Renal cortical epithelial cell (primary cell): ENCODE measurements around the gene DST. TPM values are rescaled to one million over a fixed set of nuclear protein-coding genes. Genes with fewer than 3 reads are reported as not detected.

ENCODE experiments used
- DNase-seq: peaks from one replicate; pipeline ENCODE4 v3.0.0-alpha.2; 2011; ENCODE audit warnings: low read depth
- total RNA-seq: library from RNA; depleted of rRNA; stranded (reverse); fragments of >200 nt; gene quantifications from 2 replicates; pipeline ENCODE4 v1.2.3, GENCODE V29; 2014

Gene DST
- total RNA-seq = 114 and 419 TPM in 2 replicates

DNA sequence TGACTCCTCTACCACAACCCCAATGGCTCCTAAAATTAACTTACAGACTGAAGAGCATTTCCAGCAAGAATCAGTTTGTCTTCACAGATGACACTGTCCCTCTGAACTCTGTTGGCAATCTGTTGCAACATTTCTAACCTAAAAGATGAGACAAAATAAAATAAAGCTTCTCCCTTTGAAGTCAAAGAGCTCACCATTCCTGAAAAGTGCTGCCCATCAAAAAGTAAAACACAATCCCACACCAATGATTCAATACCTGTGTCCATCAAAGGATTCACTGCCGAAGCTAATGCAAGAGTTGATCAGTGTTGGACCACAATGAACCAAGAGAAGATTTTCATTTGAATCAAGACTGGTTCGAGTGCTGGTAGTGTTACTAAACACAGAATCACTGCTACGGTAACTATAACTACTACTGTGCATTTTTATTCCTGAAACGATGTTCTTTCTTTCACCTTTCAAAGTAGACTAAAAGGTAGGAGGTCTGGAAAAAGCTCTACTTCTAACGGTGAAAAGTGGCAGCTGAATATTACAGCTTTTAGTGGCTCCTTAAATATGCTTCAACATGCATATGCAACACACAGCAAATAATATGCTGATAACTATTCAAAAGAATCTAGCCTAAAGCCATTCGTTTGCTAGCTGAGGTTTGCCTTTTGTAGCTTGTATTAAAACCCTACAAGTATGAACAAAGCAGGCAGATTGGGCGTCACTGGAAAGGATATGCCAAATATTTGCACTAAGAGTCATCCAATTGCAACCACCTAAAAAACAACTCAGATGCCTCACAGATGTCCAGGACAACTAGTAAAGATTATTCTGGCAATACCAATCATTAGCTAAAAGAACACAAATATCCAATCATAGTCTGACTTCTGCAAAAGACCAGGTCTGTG is at the start of gene DST:
Gene DST (minus strand): TSS at position 524 of the 896 bp plus-strand sequence.
- DNase-seq = peak; percentile 78

DNA sequence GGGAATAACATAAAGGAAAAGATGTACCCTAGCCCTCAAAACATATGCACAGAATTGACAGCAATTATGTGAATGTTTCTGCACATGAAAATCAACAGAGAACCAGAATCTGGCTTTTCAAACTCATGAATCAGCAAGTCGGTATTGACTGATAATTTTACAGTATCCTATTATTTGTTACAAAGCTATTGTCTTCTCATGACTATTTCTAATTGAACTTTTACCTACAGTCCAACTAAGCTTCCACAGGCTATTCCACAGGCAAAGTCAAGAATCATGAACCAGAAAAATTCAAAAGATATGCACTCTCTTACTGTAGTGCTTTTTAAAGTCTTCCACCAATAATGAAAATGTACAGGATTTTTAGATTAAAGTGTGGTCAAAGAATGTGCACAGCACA is 49.1 kb upstream of the DST start:
- no peak for DNase-seq

DNA sequence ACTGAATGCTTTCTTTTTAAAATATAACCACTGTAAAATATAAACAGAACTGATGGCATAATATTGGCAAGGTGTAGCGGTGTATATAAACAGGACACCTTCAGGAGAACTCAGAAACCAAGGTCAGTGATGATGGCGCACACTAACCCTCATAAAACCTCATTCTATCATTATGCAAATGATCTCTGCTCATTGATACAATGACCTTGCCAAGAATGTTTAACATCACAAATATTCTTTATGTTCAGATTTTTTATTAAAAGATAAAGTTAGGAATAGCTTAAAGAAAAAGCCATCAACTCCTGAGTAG is 48.6 kb upstream of the DST start:
- no peak for DNase-seq

DNA sequence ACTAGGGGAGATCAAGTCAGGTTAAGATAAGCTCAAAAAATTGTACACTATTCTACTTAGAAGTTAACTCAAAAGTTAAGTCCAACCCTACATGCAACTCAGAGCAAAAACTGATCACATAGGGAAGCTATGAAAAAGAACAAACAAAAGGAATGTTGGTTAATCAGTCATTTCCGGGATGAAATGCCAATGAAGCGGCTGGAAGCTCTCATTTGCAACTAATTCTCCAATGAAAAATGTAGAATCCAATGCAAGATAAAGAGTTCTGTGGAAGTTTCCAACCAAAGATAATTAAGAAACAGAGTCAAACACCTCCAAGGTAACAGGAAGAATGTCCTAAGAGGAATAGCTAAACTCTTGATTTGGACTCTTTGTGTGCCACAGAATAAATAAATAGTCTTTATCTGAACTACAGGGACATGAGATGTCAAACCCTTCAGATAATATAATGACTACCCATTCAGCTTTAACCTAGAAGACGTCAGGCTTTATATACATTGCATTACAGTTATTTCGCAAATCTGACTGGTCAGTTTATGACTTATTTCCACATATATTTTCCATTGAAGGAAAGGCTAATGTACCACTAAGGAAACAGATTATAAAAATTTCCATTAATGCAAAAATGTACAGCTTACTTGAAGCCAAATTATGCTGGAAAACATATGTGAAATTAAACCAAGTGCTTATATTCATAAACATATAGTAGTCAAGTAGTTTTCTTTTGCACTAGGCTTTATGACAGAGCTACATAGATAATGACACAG is 48.0 kb upstream of the DST start:
- peak; percentile 81 for DNase-seq

DNA sequence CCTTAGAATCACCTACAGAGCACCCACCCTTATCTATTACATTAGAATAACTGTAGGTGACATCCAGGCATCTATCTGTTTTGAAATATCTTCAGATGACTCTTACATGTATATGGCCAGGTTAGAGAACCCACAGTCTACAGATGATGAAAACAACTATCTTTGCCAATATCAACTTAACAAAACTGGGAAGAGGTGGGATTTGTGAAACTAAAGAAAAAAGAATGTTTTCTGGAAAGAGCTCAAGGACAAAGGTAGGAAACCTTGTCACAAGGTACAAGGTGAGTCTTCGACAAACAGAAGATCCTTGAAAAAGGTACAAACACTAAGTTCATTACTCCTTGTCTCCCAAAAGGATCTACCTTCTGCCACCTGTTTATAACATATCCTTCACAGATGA is 47.0 kb upstream of the DST start:
- DNase-seq = no peak

DNA sequence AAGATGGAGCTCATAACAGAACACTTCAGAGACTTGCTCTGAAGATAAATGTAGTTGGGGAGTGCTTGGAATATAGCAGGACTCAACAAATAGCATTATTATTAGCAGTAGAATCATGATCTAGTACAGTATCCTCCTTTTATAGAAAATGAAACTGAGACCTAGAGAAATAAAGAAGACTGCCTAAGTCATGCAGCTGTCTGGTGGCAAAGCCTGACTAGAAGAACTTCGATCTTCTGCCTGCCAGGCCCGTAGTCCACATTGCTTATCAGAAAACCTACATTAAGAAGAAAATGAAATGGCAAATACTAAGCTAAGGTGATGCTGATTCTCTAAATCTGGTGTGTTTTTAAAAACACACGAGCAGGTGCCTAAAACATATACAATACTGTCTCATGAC is 46.4 kb upstream of the DST start:
- no peak for DNase-seq

DNA sequence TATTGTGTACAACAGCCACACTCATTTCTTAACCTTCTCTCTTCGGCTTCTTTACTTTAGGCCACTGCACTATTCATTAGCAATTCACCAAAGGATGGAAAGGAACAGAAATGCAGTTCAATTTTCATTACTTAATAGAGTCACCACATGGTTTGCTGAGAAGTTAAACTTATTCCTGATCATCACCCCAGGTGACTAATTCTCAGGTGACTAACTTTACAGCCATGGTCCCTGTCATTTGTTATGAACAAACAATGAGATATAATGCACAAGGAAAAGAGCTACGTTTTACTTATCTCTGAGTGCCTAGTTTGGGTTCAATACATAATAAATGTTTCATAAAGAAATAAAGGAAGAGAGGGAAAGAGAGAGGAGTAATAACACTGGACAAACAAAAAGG is 45.8 kb upstream of the DST start:
- DNase-seq = peak; percentile 67

DNA sequence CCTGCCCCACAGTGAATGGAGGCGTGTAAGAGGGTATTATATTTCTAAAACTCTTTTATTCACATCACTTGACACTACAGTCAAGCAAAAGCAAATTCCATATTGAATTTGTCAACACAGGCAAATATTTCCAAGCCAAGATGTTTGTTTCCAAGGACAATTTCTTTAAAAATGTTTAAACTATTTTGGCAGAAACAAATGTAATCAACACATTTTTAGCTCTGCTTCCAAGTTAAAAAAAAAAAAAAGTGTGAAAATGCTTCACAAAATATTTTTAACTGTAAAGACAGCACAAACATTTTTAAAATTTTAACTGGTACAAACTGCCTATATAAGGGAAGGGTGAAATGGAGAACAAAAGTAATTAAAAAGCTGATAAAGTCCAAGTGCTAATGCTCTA is 44.9 kb upstream of the DST start:
- DNase-seq = no peak

DNA sequence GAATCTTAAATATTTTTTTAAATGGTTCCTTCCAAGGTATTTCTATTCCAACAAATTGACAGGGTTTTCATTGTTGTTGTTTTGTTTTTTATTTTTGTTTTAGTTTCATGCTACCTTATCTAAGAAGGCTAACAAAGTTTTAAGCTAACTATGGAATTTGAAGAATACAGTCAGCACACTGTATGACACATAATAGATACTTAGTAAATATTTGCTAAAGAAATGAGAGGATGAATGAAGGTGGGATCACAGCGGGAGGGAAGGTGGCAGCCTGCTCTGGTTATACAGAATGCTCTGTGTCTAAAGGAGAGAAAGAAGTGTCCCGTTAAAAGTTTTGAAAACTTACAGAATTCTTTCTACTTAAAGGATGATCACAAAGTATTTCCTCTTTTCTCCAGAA is 43.7 kb upstream of the DST start:
- DNase-seq = no peak

DNA sequence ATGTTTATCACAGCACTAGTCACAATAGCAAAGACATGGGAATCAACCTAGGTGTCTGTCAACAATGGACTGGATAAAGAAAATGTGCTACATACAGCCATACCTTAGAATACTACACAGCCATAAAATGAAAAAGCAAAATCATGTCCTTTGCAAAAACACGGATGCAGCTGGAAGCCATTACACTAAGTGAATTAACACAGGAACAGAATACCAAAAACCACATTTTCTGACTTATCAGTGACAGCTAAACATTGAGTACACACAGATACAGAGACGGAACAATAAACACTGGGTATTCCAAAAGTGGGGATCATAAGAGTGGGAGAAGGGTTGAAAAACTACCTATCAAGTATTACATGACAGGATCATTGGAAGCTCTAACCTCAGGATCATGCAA is 43.3 kb upstream of the DST start:
- no peak for DNase-seq

DNA sequence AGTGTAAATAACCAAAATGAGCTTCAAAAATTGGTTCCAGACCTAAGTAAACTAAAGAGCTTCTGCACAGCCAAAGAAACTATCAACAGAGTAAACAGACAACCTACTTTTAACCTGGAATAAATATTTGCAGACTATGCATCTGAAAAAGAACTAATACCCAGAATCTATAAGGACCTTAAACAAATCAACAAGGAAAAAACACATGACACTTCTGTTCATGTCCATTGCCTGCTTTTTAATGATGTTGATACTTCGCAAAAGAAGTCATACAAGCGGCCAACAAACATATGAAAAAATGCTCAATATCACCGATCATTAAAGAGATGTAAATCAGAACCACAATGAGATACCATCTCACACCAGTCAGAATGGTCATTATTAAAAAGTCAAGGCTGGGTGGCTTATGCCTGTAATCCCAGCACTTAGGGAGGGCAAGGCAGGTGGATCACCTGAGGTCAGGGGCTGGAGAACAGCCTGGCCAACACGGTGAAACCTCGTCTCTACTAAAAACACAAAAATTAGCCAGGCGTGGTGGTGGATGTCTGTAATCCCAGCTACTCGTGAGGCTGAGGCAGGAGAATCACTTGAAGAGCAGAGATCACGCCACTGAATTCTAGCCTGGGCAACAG is 42.5 kb upstream of the DST start:
- no peak for DNase-seq

DNA sequence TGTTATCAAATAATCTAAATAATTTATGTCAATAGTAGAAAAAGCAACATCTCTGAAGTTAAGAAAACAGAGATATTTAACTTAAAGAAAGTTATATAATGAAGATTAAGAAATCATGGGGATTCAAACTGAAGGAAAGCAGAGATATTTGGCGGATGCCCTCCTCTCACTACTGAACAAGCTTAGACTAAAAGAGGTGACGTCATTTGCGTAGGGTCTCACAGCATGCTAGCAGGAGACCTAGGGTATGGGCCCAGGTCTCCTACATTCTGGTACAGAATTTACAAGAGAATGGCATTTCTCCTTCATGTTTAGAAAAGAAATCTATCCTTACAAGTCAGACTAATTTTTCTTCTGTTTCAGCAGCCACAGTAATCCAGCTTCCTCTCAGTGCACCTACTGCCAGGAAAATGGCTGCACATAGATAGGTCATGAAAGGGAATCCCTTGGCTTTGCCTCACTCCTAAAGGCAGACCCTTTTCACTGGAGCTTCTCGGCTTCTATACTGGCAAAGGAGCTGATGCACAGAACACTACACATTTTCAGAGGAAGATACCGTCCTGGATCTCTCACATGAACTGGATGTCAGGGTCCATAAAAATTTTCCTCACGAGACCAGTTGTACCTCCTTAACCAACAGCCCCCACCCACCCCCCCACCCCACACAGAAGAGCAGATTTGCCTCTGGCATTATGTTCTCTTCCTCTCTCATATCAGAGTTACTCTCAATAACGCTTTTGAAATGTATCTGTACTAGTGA is 41.8 kb upstream of the DST start:
- DNase-seq = no peak

DNA sequence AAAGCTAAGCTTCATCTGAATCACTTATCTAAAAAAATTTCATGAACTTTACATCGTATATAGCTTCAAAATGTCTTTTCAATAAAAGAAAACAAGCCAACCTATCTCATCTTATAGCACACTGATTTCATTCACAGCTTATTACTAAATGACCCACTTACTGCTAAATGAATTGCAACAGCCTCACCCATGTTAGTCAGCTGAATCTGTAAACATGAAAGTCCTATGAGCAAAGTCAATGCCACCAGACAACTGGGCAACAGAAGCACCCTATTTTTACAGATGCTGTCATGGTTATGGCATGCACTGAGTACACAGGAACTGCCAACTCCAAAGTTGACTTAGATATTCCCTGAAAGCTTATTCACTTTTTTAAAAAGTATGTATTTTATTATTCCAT is 41.2 kb upstream of the DST start:
- DNase-seq = peak; percentile 95

DNA sequence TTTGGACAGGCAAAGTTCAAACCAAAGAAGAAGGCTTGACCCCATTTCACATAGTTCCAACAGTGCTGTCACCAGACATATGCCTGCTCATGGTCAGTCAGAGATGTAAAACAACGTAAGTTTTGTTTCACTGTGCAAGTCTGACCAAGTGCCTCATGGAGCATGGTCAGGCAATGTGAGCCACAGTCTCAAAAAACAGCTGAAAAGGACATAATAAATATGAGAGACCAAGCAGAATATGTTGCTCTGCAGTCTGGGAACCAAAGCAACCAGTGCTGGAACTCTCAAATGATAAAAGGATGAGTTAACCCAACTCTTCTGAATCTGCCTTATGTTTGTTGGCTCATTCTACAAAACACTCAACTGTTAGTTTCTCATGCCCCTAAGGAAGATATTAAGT is 39.9 kb upstream of the DST start:
- DNase-seq = no peak

DNA sequence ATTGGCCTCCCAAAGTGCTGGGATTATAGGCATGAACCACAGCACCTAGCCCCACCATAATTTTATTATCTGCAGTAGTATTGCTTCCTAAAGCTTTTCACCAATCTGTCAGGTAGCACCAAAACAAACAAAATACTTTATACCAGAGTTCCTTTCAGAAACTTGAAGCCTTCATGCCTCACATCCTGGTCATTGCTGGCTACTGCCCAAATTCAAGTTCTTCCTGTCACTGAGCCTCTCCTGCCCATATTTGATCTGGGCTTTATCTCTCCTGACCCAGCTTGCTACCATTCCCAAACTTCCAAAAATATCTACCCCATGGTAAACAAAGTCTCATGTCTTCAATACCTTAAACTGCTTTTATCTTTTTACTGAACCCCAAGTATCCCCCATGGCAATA is 34.9 kb upstream of the DST start:
- no peak for DNase-seq

DNA sequence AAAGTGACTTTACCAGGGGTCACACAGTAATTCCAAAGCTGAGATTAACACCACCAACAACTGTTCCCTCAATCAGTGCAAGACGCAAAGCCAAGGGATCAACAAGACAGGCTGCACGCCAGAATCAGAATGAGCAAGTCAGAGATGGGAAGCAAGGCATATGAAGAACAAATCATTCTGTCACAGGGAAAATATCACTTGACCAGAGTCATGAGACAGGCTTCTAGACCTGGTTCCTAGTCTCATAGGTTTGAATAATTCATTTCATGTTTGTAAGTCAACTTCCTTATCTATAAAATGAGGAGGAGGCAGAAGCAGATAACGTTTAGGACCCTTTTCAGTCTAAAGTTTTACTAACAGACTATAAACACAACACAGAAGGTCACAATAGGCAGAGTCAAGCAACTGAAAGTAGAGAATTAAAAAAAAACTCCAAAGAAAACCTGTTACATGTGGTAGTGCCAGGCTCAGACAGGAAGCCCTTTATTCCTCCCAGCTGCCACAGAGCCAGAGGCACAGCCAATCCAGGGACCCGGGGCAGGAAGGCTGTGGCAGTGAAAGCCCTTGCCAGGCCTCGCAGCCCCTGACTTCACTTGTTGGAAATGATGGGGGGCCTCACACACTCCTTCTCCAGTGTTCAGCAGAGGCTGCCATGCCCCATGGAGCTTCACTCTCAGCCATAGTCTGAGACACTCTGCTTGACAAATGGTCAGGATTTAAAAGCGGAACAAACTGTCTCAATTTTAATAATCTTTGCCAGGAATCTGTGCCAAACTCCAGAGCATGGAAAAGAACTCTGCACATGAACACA is 29.2 kb upstream of the DST start:
- DNase-seq = no peak

DNA sequence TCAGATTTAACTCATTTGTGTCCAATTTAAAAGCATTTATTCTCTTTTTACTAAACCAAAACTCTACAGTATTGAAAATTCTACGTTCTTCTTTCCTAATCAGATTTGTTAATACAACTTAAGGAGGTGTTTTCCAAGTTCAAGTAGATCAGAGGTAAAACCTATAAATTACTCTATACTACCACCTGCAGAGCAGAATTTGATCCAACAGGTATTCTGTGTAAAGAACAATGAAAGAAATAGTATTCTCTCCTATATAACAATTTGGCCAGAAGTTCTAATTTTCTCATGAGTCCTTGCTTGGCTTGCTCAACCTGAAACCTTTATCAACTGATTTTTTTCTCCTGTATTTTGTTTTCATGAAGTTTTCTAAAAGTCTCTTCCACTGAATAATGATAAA is 28.5 kb upstream of the DST start:
- no peak for DNase-seq

DNA sequence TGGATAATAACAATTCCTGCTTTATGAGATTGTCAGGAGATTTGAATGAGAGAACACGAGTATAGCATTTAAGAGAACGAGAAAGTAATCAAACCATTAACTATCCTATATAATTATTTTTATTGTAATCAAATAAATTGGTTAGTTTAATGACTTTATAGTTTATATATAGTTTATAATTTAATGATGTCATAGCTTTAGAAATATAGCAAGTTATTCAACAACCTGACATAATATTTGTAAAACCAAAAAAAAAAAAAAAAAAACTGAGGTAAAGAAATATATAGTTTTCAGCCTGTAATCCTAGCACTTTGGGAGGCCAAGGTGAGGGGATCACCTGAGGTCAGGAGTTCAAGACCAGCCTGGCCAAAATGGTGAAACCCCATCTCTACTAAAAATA is 26.4 kb upstream of the DST start:
- no peak for DNase-seq

DNA sequence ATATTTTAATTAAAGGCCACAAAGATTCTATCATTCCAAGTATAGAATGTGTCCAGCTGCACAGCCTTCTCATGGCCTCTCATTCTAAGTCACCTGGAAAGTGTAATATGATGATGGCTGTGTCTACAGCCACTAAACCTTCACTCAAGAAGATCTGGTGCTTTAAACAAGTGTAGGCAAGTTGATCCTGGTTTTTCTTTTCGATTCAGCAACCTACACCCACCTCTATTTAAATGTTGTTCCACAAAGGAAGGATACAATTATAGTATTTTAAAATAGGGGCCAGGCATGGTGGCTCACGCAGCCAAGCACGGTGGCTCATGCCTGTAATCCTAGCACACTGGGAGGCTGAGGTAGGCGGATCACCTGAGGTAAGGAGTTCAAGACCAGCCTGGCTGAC is 25.5 kb upstream of the DST start:
- no peak for DNase-seq

DNA sequence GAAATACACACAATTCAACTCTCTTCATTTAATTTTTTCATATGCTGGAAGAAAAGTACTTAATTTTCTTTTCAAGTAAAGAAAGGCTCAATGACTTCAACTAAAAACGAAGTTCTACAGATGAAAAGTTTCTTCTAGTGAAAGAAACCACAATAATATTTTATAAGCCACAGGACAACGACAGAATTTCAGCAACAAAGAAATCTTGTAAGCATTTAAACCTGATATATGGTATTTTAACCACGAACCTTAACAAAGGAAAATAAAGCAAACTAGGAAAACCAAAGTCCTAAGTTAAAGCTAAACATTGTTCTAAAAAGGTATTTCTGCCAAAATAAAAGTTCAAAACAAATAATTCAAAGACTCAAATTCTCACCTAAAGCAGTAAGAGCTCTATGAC is 24.6 kb upstream of the DST start:
- no peak for DNase-seq

DNA sequence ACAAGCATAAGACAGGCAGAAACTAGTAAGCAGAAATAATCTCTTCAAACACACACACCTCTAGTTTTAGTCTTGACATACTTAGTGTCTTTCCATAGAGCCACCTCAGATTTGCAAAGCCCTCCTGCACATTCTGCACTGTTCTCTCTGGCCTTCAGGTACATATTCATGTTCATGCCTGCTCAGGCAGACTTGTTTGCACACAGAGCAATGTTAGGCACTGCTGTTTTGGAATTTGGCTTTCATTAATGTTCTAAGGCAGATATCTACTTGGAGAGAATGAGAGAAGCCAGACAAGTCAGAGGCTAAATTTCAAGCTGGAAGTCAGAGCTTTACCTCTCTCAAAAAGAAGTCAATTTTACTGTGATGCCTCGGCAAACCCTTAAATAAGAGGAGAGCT is 21.3 kb upstream of the DST start:
- DNase-seq = peak; percentile 41
